ENCODE measurements around the gene PAK1IP1.
"Not testable (repeated sequence)": the region's sequence is repeated elsewhere in the genome, so short reads cannot be mapped to it uniquely, and the experiment has no call there.

Gene PAK1IP1

DNA sequence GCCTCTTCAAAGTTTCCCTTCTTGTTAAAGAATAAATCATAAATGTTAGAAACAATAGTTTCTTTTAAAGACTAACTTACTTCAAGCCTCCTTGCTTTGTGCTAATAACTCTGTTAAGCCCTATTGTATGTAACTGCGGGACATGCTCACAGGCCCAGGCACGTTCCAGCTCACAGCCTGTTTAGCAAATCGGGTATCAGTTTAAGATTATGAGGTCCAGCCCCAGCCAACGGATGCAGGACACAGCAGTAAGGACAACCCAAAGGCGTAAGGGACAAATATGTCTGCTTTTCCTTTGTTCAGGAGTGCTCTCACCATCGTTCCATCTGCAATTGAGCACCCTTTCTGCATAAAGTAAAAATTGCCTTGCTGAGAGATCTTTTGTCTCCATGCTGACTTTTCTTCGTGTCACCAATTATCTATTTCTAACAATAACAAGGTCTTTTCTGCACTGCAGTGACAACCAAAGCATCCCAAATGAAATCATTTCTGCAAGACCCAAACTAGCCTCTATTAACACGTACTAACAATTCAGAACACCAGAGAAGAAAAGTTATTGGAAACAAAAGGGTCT is 1.7 kb upstream of the PAK1IP1 start:
- DNase-seq (ENCODE audit: low spot score) = no peak

DNA sequence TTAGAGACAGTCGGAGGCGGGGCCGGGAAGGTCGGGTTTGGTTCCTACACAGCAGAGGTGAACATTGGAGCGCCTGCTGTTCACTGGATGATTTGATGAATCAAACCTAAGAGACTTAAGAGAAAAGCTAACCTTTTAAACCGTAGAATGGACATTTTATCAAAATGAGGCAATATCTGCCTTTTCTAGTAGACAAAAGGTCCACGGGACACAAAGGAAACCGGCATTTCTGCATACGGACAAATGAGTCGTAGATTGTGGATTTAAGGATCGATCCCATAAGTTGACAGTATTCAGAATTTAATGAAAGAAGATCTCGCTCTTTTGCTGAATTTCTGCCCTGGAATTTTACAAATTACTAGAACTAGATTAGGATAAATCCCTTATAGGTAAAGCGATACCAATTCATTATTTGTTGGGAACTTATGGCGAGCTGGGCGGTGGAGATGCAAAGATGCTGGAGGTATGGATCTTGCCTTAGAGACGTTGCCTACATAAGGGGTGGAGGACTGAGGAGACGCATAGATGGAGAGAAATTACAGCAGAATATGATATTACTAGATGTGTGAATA is 400 bp downstream of the PAK1IP1 start:
- DNase-seq (ENCODE audit: low spot score) = no peak

DNA sequence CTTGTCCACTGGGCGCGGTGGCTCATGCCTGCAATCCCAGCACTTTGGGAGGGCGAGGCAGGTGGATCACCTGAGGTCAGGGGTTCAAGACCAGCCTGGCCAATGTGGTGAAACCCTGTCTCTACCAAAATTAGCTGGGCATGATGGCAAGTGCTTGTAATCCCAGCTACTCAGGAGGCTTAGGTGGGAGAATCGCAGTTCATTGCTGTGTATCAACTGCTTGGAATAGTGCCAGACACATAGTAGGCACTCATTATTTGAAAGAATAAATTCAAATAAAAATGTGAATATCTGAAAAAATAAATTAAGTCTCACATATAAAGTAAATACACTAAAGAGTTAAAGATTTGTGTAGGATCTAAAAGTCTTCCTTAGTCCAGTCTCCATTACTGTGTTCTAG is 1.9 kb downstream of the PAK1IP1 start:
- no peak for DNase-seq (ENCODE audit: low spot score)

DNA sequence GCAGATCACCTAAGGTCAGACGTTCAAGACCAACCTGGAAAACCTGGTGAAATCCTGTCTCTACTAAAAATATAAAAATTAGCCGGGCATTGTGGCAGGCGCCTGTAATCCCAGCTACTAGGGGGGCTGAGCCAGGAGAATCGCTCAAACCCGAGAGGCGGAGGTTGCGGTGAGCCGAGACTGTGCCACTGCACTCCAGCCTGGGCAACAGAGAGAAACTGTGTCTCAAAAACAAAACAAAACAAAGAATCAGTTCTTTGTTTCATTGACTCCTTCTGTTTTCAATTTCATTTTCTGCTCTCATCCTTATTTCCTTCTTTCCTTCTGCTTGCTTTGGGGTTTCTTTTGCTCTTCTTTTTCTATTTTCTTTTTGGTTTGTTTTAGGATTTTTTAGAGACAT is 19.2 kb downstream of the PAK1IP1 start:
- DNase-seq (ENCODE audit: low spot score) = no peak

DNA sequence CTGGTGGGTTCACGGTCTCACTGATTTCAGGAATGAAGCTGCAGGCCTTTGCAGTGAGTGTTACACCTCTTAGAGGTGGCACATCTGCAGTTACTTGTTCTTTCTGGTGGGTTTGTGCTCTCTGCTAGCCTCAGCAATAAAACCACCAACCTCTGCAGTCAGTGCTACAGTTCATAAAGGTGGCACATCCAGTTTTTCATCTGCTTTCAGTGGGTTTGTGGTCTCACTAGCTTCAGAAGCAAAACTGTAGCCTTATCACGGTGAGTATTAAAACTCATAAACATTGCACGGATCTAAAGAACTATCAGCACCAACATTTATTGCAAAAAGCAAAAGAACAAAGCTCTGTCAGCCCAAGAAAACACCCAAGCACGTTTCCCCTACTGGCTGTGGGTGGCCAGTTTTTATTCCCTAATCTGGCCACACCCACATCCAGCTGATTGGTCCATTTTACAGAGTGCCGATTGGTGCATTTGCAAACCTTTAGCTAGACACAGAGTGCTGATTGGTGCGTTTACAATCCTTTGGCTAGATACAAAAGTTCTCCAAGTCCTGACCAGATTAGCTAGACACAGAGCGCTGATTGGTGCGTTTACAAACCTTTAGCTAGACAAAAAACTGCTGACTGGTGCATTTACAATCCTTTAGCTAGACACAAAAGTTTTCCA is 24.7 kb downstream of the PAK1IP1 start:
- DNase-seq (ENCODE audit: low spot score) = peak; percentile 51

DNA sequence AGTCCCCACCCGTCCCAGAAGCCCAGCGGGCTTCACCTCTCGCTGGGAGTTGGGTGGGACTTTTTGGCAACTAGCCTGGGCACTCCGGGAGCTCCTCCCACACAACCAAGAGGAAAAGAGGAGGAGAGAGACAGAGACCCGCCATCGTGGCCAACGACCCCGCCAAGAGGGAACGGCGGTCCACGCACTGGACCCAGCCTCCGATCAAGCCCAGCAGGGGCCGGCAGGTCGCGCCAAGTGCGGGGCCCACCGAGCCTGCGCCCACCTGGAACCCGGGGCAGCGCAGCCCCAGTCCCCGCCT is 25.1 kb downstream of the PAK1IP1 start:
- no peak for DNase-seq (ENCODE audit: low spot score)

DNA sequence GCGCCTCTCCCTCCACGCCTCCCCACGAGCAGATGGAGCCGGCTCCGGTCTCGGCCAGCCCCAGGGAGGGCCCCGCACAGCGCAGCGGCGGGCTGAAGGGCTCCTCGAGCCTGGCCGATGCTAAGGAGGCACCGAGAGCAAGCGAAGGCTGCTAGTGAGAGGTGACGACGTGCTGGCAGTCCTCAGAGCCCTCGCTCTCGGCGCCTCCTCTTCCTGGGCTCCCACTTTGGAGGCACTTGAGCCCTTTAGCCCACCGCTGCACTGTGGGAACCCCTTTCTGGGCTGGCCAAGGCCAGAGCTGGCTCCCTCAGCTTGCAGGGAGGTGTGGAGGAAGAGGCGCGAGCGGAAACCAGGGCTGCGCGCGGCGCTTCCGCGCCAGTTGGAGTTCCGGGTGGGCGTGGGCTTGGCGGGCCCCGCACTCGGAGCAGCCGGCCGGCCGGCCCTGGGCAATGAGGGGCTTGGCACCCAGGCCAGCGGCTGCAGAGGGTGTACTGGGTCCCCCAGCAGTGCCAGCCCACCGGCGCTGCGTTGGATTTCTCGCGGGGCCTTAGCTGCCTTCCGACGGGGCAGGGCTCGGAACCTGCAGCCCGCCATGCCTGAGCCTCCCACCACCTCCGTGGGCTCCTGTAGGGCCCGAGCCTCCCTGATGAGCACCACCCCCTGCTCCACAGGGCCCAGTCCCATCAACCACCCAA is 25.6 kb downstream of the PAK1IP1 start:
- no peak for DNase-seq (ENCODE audit: low spot score)

DNA sequence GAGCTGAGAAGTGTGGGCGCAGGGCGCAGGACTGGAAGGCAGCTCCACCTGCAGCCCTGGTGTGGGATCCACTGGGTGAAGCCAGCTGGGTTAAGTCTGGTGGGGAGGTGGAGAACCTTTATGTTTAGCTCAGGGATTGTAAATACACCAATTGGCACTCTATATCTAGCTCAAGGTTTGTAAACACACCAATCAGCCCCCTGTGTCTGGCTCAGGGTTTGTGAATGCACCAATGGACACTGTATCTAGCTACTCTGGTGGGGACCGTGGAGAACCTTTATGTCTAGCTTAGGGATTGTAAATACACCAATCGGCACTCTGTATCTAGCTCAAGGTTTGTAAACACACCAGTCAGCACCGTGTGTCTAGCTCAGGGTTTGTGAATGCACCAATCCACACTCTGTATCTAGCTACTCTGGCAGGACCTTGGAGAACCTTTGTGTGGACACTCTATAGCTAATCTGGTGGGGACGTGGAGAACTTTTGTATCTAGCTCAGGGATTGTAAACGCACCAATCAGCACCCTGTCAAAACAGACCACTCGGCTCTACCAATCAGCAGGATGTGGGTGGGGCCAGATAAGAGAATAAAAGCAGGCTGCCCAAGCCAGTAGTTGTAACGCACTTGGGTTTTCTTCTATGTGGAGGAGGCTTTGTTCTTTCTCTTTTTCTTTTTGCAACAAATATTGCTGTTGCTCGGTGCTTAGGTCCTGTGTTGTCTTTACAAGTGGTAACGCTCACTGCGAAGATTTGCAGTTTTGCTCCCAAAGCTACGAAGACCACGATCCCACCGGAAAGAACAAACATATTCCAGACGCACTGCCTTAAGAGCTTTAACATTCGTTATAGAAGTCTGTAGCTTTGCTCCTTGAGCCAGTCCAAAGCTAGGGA is 26.4 kb downstream of the PAK1IP1 start:
- not testable (repeated sequence) for DNase-seq (ENCODE audit: low spot score)

DNA sequence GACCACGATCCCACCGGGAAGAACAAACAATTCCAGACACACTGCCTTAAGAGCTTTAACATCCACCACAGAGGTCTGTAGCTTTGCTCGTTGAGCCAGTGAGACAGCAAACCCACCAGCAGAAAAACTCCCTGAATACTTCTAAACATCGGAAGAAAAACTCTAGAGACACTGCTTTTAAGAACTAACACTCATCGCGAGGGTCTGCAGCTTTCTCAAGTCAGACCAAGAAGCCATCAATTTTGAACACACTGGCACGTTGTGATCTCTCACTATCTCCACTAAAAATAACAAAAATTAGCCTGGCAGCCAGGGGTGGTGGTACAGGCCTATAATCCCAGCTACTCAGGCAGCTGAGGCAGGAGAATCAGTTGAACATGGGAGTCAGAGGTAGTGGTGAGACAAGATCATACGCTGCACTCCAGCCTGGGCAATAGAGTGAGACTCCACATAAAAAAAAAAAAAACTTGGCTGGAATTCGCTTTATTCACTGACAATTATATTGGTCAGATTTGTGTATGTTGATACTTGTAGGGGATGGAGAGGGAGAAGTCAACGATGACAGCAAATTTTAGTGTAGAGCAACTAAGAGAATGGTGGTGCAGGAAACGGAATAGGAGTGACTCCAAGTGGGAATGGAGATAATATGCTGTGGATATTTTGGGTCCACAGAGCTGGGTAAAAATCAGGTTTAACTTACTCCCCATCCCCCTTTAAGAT is 27.2 kb downstream of the PAK1IP1 start:
- DNase-seq (ENCODE audit: low spot score) = no peak

DNA sequence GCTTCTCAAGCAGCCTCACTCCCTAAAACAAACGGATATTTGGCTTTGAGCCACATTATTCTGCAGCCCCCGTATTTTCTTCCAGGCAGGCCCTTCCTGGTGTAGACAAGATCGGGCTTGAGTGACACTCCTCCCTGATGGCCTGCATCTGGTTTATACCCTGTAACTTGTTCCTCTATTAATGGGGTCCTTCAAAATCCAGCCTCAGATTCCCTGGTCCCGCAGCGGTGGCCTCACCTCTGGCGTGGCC is 27.7 kb downstream of the PAK1IP1 start:
- DNase-seq (ENCODE audit: low spot score) = no peak

DNA sequence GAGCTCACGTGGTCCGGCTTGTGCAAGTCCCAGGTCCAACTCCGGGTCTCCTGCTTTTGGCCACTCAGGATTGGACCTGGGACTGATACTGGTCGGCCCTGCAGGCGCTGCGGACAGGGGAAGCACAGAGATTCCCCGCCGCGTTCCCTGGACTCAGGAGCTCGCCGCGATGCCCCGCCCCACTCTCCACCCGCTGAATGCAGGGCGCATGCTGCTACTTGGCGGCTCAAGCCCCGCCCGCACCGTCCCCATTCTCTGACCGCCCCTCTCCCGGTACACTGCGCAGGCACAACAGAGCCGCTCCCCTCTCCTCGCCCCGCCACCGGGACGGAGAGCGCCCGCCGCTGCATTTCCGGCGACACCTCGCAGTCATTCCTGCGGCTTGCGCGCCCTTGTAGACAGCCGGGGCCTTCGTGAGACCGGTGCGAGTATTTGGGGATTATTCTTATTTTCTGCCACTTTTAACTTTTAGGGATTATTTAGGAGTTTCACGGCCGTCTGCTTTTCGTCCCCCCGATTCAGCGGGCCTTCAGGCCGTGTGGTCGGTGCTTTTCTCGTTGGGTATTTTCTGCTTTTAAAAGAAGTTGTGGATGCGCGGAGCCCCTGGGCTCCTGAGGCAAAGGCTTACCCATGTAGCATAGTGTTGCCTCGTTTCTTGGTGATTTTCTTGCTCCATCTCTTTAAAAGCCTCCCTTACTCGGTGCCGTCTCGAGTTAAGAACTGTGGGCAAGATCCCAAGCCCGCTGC is 28.2 kb downstream of the PAK1IP1 start, which contains the start of gene TMEM14C:
TSS of gene TMEM14C (plus strand) at position 251 of the 747 bp plus-strand sequence. CDS start 1,544 bp downstream, outside the sequence.
- DNase-seq (ENCODE audit: low spot score) = peak; percentile 81

DNA sequence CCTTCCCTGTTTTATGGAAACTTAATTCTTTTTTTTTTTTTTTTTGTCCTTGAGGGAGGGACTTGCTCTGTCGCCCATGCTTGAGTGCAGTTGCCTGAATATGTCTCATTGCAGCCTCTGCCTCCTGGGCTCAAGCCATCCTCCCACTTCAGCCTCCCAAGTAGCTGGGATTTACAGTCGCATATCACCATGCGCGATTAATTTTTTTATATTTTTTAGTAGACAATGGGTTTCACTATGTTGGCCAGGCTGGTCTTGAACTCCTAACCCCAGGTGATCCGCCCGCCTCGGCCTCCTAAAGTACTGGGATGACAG is 28.8 kb downstream of the PAK1IP1 start:
- DNase-seq (ENCODE audit: low spot score) = no peak

DNA sequence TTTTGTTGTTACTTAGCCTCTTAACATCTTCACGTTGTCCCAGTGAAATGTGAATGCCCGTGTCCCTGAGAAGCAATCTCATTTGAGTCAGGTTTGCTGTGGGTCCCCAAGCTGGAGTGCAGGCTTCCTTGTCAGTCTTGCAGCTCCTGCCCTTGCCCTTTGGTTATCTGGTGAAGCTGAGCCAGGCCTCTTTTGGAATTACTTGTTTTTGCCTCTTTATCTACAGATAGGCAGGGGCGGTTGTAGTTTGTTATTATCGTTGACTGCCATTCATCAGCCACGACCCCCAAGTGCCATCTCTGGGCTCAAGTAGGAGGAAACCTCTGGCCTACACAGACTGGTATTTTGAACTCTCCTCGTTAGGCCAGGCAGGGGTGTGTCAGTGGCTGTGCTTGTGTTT is 30.3 kb downstream of the PAK1IP1 start:
- DNase-seq (ENCODE audit: low spot score) = peak; percentile 57

DNA sequence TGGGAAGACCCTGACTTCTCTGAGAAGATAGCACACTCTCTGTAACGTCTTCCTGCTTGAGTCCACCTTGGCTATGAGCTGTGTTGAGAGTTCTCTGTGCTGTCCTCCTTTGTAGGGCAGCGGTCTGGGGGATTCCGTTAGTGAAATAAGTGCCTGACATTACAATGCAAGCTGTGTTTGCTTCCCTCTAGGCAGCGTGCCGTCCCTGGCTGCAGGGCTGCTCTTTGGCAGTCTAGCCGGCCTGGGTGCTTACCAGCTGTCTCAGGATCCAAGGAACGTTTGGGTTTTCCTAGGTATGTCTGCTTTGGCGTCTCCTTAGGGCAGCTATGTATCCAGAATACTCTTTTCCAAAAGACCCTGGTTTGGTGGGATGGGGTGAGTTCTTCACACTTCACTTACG is 30.9 kb downstream of the PAK1IP1 start:
- DNase-seq (ENCODE audit: low spot score) = no peak

DNA sequence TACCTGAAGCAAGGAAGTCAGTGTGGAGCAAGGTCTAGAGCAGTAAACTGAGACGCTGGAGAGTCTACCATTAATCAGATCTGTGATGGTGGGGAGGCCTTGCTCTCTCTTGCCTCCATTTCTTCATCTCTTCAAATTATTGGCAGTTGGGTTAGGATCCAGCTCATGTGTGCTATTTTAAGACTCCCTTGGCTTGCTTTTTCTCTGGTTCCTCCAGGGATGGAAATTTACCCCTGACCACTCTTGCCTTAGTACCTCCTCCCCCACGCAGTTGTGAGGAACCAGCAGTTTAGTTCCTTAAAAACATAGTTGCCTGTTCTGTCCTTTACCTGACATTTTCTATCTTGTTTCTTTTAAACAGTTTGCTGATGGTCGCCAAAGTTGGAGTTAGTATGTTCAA is 35.5 kb downstream of the PAK1IP1 start:
- DNase-seq (ENCODE audit: low spot score) = no peak

DNA sequence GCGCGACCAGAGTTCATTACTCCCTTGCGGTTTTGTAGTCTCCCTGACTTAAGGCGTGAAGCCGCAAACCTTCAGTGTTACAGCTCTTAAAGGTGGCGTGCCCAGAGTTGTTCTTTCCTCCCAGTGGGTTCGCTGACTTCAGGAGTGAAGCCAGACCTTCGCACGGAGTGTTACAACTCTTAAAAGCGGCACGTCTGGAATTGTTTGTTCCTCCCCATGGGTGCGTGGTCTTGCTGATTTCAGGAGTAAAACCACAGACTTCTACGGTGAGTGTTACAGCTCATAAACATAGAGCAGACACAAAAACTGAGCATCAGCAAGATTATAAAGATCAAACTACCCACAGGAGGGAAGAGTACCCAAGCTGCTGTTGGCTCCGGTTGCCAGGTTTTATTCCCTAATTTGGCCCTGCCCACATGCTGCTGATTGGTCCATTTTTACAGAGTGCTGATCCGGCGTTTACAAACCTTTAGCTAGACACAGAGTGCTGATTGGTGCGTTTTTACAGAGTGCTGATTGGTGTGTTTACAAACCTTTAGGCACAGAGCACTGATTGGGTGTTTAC is 38.5 kb downstream of the PAK1IP1 start:
- DNase-seq (ENCODE audit: low spot score) = no peak

DNA sequence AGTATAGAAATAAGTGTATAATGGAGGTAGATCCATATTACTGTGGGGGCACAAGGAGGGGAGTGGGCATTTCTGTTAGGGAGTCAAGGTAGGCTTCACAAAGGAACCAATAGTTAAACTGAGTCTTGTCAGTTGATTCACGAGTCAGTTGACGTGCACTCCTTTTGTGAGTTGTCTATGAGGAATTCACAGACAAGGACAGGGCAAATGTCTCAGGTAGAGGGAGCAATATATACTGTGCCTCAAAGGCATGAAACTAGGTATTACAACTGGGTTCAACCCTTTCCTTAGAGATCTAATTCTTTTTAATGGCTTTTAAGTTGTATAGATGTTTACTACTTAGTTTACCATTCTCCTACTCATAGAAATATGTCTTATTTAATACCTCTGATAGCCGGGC is 39.1 kb downstream of the PAK1IP1 start:
- no peak for DNase-seq (ENCODE audit: low spot score)

DNA sequence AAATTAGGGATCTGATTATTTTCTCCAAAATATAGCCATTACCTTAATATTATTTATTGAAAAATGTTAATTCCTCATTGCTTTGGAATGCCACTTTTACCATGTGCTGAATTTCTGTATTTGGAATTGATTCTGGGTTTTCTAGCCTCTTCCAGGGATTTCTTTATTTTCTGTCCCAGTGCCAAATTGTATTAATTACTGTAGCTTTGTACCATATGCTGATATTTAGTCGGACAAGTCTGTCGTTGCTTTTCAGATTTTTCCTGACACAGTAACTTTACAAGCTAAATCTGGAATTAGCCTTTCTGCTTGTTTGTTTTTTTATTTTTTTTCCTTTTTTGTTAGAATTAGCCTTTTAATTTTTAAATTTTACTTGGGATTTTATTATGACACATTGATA is 42.0 kb downstream of the PAK1IP1 start:
- DNase-seq (ENCODE audit: low spot score) = no peak

DNA sequence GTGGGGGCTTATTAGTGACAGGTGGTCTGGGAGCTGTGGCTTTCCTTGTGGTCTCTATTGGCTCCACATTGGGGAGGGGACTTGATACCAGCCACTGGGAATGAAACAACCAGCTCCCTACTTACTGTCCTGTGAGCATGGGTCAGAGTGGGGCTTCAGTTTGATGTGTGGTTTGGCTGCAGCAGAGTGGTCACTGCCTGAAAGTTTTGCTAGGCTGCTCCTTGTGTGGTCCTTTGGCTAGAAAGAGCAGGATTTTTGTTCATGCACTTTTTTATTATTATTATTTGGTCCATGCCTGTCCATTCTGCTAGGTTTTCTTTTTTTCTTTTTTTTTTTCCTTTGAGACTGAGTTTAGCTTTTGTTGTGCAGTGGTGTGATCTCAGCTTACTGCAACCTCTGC is 45.3 kb downstream of the PAK1IP1 start:
- no peak for DNase-seq (ENCODE audit: low spot score)

DNA sequence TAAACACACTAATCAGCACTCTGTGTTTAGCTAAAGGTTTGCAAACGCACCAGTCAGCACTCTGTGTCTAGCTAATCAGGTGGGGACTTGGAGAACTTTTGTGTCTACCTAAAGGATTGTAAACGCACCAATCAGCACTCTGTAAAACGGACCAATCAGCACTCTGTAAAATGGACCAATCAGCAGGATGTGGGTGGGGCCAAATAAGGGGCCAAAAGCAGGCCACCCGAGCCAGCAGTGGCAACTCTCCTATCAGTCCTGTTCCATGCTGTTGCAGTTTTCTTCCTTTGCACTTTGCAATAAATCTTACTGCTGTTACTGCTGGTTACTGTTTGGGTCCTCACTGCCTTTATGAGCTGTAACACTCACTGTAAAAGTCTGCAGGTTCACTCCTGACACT is 46.9 kb downstream of the PAK1IP1 start:
- peak; percentile 33 for DNase-seq (ENCODE audit: low spot score)

DNA sequence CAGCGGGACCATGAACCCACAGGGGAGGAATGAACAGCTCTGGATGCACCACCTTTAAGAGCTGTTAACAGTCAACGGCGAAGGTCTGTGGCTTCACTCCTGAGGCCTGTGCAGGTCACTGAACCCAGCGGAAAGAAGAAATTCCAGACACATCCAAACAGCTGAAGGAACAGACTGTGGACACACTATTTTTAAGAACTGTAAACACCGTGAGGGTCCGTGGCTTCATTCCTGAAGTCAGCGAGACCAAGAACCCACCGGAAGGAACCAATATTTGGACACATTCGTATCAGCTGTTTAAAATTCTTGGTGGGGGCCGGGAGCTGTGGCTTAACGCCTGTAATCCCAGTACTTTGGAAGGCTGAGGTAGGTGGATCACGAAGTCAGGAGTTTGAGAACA is 47.5 kb downstream of the PAK1IP1 start:
- DNase-seq (ENCODE audit: low spot score) = no peak
